GM18526 (cell line): ENCODE measurements around the gene CAPN8.
A peak's percentile ranks its signal among the peaks of the same experiment; 100 is the strongest.

Source experiments
- POLR2A ChIP-seq: IDR thresholded peaks from 3 replicates; pipeline ENCODE4 v1.6.1; 2011; ENCODE audit not compliant: insufficient read length; ENCODE audit errors: extremely low read depth

Gene CAPN8

GRCh38 chr1:223665592-223666312 is at the start of gene CAPN8:
Gene CAPN8 (minus strand): TSS chr1:223665701. CDS start chr1:223665646, 55 bp downstream.
- TF ChIP-seq POLR2A: no peak

- TF ChIP-seq POLR2A: no peak
These were observed 49.5 kb upstream of the CAPN8 start for GRCh38 chr1:223714849-223715603.

GRCh38 chr1:223714421-223714724 is 48.9 kb upstream of the CAPN8 start:
- TF ChIP-seq POLR2A: no peak

GRCh38 chr1:223713546-223714420 is 48.3 kb upstream of the CAPN8 start:
- no peak for TF ChIP-seq POLR2A

- no peak for TF ChIP-seq POLR2A
These were observed 47.5 kb upstream of the CAPN8 start for GRCh38 chr1:223712850-223713474.

GRCh38 chr1:223712194-223712849 is 46.8 kb upstream of the CAPN8 start, which contains the start of gene CAPN2:
Gene CAPN2 (plus strand): TSS chr1:223712539. CDS start chr1:223712641, 102 bp downstream.
- peak; percentile 44 for TF ChIP-seq POLR2A

- no peak for TF ChIP-seq POLR2A
These were observed 46.3 kb upstream of the CAPN8 start for GRCh38 chr1:223711747-223712193.

- TF ChIP-seq POLR2A: no peak
These were observed 45.7 kb upstream of the CAPN8 start for GRCh38 chr1:223711173-223711572.

- no peak for TF ChIP-seq POLR2A
These were observed 45.0 kb upstream of the CAPN8 start for GRCh38 chr1:223710179-223711133.

- TF ChIP-seq POLR2A: no peak
These were observed 44.1 kb upstream of the CAPN8 start for GRCh38 chr1:223709598-223709997.

GRCh38 chr1:223708651-223709268 is 43.3 kb upstream of the CAPN8 start:
- no peak for TF ChIP-seq POLR2A

- no peak for TF ChIP-seq POLR2A
These were observed 42.5 kb upstream of the CAPN8 start for GRCh38 chr1:223708001-223708359.
